ENCODE results near the gene MEF2C.

MEF2C gene

GRCh38 chr5:88672644-88673252 lies 210.2 kb downstream of the MEF2C start:
- DNase-seq = peak in 4 of 14 donors; percentile 55 to 79 (median 66)

- peak in 5 of 14 donors; percentile 33 to 57 (median 44) for DNase-seq
These were observed 211.2 kb downstream of the MEF2C start for GRCh38 chr5:88671505-88672499.

- no peak for DNase-seq
These were observed 211.9 kb downstream of the MEF2C start for GRCh38 chr5:88671106-88671504.

GRCh38 chr5:88670461-88670860 lies 212.5 kb downstream of the MEF2C start:
- DNase-seq = no peak

GRCh38 chr5:88669371-88670050 lies 213.5 kb downstream of the MEF2C start:
- DNase-seq = no peak

GRCh38 chr5:88667496-88668201 lies 215.3 kb downstream of the MEF2C start:
- peak in 5 of 14 donors; percentile 41 to 74 (median 58) for DNase-seq
